ENCODE data around the gene SCMH1. TPM values are rescaled to one million over a fixed set of nuclear protein-coding genes. Genes with fewer than 3 reads are reported as not detected.

SCMH1 gene
- total RNA-seq, 4 donors from 2014 or later, result 27.1 to 116 (median 52.9) TPM

DNA sequence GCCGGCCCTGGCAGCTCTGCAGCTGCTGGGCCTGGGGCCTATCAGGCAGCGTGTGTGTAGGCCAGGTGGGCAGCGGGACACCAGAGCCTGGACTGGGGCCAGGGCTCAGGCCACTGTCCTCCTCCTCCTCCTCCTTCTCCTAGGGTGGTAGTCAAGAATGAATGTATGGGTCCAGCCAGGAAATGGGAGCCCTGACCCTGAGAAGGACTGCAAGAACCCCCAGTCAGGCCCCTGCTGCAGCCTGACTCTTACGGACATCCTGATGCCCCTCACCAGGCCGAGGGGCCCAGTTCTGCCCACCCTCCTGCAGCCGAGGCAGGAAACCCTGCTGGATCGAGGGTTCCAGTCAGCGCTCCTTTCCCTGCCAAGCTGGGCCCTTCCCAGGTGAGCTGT is 224.1 kb downstream of the SCMH1 start:
- Histone ChIP-seq H3K27ac (no peak overlapping the region), H3K4me3 (no peak overlapping the region), H3K9me3 (no peaks in the 10 kb centered on the region), H3K27me3 (no peaks in the 10 kb centered on the region), H3K4me1 (no peaks in the 10 kb centered on the region), H3K36me3 (peaks cover 0 to 16% (median 0%) of the 10 kb centered on the region in 3 donors)
- DNase-seq, result no peak
- TF ChIP-seq, protein P1, sequence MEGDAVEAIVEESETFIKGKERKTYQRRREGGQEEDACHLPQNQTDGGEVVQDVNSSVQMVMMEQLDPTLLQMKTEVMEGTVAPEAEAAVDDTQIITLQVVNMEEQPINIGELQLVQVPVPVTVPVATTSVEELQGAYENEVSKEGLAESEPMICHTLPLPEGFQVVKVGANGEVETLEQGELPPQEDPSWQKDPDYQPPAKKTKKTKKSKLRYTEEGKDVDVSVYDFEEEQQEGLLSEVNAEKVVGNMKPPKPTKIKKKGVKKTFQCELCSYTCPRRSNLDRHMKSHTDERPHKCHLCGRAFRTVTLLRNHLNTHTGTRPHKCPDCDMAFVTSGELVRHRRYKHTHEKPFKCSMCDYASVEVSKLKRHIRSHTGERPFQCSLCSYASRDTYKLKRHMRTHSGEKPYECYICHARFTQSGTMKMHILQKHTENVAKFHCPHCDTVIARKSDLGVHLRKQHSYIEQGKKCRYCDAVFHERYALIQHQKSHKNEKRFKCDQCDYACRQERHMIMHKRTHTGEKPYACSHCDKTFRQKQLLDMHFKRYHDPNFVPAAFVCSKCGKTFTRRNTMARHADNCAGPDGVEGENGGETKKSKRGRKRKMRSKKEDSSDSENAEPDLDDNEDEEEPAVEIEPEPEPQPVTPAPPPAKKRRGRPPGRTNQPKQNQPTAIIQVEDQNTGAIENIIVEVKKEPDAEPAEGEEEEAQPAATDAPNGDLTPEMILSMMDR (IDR thresholded peaks at IDR 0.05), result no peak
- TF ChIP-seq POLR2A (IDR thresholded peaks at IDR 0.05), result no peak

DNA sequence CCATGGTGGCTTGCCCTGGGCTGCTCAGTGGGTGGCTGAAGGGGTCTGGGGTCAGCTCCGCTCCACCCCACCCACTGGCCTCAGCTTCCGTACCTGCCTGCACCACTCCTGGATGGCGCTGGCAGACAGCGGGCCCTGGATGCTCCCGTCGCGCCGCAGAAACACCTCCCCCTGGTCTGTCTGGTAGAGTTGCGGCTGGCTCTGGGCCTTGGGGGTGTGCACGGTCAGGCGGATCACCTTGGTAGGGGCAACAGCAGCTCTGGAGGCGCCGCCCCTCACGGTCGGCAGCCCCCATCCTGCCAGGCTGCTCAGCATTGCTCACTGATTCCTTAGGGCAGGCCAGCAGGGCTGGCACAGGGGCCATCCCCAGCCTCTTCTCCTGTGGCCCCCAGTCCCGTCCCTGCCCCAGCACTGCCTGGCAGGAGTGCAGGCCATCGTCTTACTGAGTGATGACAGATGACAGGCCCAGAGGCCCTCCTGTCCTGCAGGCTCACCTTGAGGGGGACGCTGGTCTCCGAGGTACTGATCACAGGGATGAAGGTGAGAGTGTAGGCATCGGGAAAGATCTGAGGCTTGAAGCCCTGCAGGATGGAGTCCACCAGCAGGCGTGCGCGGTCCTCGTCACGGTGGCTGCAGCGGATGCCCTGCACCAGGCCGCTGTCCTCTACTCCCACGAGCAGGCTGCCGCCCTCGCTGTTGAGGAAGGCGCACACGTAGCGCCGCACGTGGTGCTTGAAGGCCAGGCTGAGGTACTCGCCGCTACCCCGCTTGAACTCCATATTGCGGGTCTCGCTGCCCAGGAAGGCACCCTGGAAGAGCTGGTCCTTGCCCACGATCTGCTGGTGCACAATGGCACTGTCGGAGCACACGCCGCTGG is 224.7 kb downstream of the SCMH1 start:
- Histone ChIP-seq H3K27me3 (no peaks in the 10 kb centered on the region), H3K4me3 (no peak overlapping the region), H3K9me3 (no peaks in the 10 kb centered on the region), H3K36me3 (peaks cover 0 to 22% (median 0%) of the 10 kb centered on the region in 3 donors), H3K4me1 (no peaks in the 10 kb centered on the region), H3K27ac (no peak overlapping the region)
- TF ChIP-seq, protein P1 (IDR thresholded peaks at IDR 0.05), result no peak
- no peak for TF ChIP-seq POLR2A (IDR thresholded peaks at IDR 0.05)
- DNase-seq, result no peak

DNA sequence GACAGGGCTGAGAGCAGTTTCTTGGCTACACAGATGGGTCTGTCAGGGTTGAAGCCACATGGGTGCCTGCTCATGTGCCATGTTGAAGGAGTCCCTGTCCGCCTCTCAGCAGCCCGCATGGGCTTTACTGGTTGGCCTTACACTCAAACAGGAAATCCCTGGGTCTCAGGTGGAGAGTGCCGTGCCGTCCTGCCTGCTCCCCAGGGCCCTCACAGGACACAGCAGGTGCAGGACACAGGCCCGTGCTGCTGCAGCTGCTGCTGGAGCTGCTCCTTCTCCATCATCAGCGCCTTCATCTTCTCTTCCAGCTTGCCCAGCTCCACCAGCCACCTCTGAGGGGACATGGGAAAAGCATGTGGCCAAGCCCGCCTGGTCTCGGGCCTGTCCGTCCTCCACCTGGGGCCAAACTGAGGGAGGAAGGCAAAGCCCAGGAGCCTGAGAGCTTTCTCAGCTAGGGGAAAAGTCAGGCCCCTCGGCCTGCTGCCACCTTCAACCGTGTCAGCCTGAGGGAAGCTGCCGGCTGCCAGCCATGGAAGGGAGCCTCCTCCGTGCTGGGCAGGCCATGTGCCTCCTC is 226.1 kb downstream of the SCMH1 start:
- Histone ChIP-seq H3K4me3 (no peak overlapping the region), H3K4me1 (no peaks in the 10 kb centered on the region), H3K27me3 (no peaks in the 10 kb centered on the region), H3K27ac (no peak overlapping the region), H3K36me3 (peaks cover 0 to 35% (median 0%) of the 10 kb centered on the region in 3 donors), H3K9me3 (no peaks in the 10 kb centered on the region)
- TF ChIP-seq POLR2A (IDR thresholded peaks at IDR 0.05), result no peak
- TF ChIP-seq, protein P1 (IDR thresholded peaks at IDR 0.05), result no peak
- DNase-seq, result no peak

DNA sequence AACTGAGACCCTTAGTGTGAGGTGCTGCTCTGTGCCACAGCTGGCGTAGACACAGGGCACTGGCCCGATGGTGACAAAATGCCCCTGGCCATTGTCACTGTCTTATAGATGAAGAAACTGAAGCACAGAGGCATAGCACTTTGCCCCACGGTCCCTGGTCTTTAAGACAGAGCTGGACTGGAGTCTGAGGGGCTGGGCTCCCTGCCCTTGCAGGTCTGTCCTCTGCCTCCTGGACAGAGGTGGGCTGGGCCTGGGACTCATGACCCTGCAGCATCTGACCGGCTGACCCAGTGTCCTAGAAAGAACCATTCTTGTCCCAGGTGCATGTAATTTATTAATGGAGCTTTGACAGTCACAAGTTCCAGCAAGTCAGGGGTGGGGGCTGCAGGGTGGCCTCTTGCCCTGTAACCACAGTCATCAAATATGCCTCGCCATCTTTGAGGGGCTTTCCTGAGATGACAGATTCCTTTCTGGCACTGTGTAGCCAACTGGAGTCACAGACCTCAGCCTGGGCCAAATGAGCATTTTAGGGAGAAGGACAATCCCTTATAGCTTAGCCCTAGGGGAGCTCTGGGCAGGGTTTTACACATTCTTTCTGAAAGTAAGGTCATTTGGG is 226.7 kb downstream of the SCMH1 start:
- Histone ChIP-seq H3K4me1 (no peaks in the 10 kb centered on the region), H3K27me3 (no peaks in the 10 kb centered on the region), H3K27ac (no peak overlapping the region), H3K4me3 (no peak overlapping the region), H3K9me3 (no peaks in the 10 kb centered on the region), H3K36me3 (peaks cover 0 to 41% (median 0%) of the 10 kb centered on the region in 3 donors)
- TF ChIP-seq, protein P1 (IDR thresholded peaks at IDR 0.05), result no peak
- no peak for TF ChIP-seq POLR2A (IDR thresholded peaks at IDR 0.05)
- DNase-seq, result no peak

DNA sequence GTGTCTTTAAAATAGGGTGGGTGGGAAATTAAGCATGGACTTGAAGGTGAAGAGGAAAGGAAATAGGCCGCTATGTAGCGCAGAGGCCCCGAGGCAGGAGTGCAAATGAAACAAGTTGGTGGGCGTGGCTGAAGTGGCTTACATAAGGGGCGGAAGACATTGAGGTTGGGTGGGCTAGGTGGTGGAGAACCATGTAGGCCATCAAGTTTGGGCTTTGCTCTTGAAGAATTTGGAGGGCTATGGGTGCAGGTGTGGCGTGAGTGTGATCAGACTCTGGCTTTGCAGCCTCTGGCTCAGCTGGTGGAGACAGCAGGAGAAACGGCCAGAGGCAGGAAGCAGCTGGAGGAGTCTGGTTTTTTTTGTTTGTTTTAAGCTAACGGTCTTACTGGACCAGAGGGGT is 227.2 kb downstream of the SCMH1 start:
- Histone ChIP-seq H3K36me3 (peaks cover 0 to 46% (median 0%) of the 10 kb centered on the region in 3 donors), H3K9me3 (no peaks in the 10 kb centered on the region), H3K4me1 (no peaks in the 10 kb centered on the region), H3K4me3 (no peak overlapping the region), H3K27me3 (no peaks in the 10 kb centered on the region), H3K27ac (no peak overlapping the region)
- no peak for TF ChIP-seq POLR2A (IDR thresholded peaks at IDR 0.05)
- TF ChIP-seq, protein P1 (IDR thresholded peaks at IDR 0.05), result no peak
- DNase-seq, result no peak
